GM12874 (cell line): ENCODE measurements around the gene SPINT4.

Experiments used
- CTCF ChIP-seq: IDR thresholded peaks from 2 replicates; pipeline ENCODE4 v1.5.1; 2011; ENCODE audit warnings: low read depth, mild to moderate bottlenecking, control low read depth, low read length, moderate library complexity; ENCODE audit not compliant: insufficient read depth

Gene SPINT4

GRCh38 chr20:45722047-45722446 lies at the start of gene SPINT4:
Gene SPINT4 (plus strand): TSS chr20:45722347. CDS start chr20:45722368, 21 bp downstream.
- TF ChIP-seq CTCF: no peak

GRCh38 chr20:45672765-45673164 lies 49.4 kb upstream of the SPINT4 start:
- TF ChIP-seq CTCF: no peak

GRCh38 chr20:45679650-45680049 lies 42.5 kb upstream of the SPINT4 start:
- TF ChIP-seq CTCF: no peak

GRCh38 chr20:45685896-45686295 lies 36.3 kb upstream of the SPINT4 start:
- TF ChIP-seq CTCF: no peak

- TF ChIP-seq CTCF: no peak
These were observed 26.7 kb upstream of the SPINT4 start for GRCh38 chr20:45695496-45695895.

- no peak for TF ChIP-seq CTCF
These were observed 21.0 kb upstream of the SPINT4 start for GRCh38 chr20:45701104-45701503.

- no peak for TF ChIP-seq CTCF
These were observed 20.3 kb upstream of the SPINT4 start, which contains the start of gene WFDC13 for GRCh38 chr20:45701873-45702272. Gene WFDC13 (plus strand): TSS chr20:45702038. CDS start chr20:45702124, 86 bp downstream.

GRCh38 chr20:45704969-45705637 lies 17.0 kb upstream of the SPINT4 start, which contains the start of gene WFDC10B:
Gene WFDC10B (minus strand): TSS chr20:45705019. CDS start chr20:45685992, 19,027 bp downstream.
- TF ChIP-seq CTCF: no peak
